Colonic mucosa (tissue), 4 donors: Measurements from ENCODE around the gene PKNOX2. TPM values are rescaled to one million over a fixed set of nuclear protein-coding genes. Genes with fewer than 3 reads are reported as not detected.
A peak's percentile ranks its signal among the peaks of the same experiment; 100 is the strongest.

Experiments
- DNase-seq: peaks from one replicate; pipeline ENCODE4 v3.0.0-alpha.2; 2020
- H3K27ac ChIP-seq: fragments of 200-600 bp; one replicate; pipeline ENCODE4 v1.8.0; 2021
- H3K27me3 ChIP-seq: fragments of 200-600 bp; one replicate; pipeline ENCODE4 v1.8.0; 2021
- H3K36me3 ChIP-seq: fragments of 200-600 bp; one replicate; pipeline ENCODE4 v1.8.0; 2021
- H3K4me1 ChIP-seq: fragments of 200-600 bp; one replicate; pipeline ENCODE4 v1.8.0; 2021; ENCODE audit warnings: mild to moderate bottlenecking
- H3K4me3 ChIP-seq: fragments of 200-600 bp; one replicate; pipeline ENCODE4 v1.8.0; 2021
- H3K9ac ChIP-seq, 2 donors: one replicate each; pipeline ENCODE4 v1.7.0; 2013; ENCODE audit warnings: control low read depth in 2 of 2, low read depth in 2 of 2, low read length in 2 of 2
- H3K9me3 ChIP-seq: fragments of 200-600 bp; one replicate; pipeline ENCODE4 v1.8.0; 2021
- CTCF ChIP-seq: fragments of 200-600 bp; IDR thresholded peaks from one replicate; pipeline ENCODE4 v1.8.0; 2022; ENCODE audit warnings: antibody characterized with exemption, mild to moderate bottlenecking
- intact Hi-C: fragments of 100-400 bp; cut with DNase I; formaldehyde crosslinking; loops from one replicate; pipeline ENCODE4 v1.14.1; 2022
- total RNA-seq, 2 donors: library from RNA; stranded (reverse); fragmentation: NEBNext Ultra II Directional in 1 of 2; extraction: Animal tissue kit (Norgen Biotek cat#: 25700) in 1 of 2; gene quantifications; one replicate each; pipeline ENCODE4 v1.2.1, GENCODE V29; 2021
- donor health status: healthy.
- donor health status: DM: no; HTN: no; CAD: no.
- donor health status: DM: no; HTN: no; CAD: no.

The PKNOX2 gene
- total RNA-seq, 2 donors from 2014 or later: 0.52 to 1.3 TPM

DNA sequence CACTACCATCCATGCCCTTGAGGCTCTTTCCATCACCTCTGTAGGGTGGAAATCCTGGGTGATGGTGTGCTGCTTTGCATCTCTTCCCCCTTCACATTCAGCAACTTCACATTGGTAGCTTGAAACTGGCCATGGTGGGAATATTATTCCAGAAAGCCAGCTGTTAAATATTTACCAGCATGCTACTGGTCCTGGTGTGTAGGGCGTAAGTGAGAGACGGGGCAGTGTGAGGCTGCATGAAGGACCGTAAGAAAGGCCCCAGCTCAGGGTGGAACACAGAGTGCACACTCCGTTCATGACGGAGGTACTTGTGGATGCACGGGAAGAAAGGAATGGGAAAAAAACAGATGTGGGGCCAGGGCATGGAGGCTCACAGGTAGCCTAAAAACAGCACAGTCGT, 121.3 kb downstream of the PKNOX2 start:
- Histone ChIP-seq H3K36me3 (no peaks in the 10 kb centered on the region), H3K9me3 (no peaks in the 10 kb centered on the region), H3K9ac (no peak overlapping the region), H3K27me3 (no peaks in the 10 kb centered on the region), H3K27ac (no peak overlapping the region), H3K4me1 (no peaks in the 10 kb centered on the region), H3K4me3 (no peak overlapping the region)
- intact Hi-C loops: no loop called here
- TF ChIP-seq CTCF: no peak
- DNase-seq: no peak

DNA sequence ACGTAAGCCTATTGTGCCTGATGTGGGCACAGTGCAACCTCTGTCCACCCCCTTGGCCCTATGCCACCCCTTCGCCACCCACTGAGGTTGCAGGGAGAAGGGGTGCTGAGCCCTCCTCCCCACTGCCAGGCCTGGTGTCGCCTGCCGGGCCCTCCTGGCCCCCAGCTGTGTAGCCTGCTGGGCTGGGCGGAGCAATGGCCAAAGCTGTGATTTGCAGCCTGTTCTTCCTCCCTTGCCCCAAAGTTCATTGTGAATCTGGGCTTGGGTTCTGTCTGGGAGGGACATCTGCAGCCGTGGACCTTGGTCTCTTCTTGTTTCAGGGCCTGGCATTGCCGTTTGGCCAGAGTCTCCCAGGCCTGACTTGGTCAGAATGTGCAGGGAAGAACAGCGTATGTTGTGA, 121.9 kb downstream of the PKNOX2 start:
- DNase-seq: no peak
- Histone ChIP-seq H3K4me3 (no peak overlapping the region), H3K27ac (no peak overlapping the region), H3K9me3 (no peaks in the 10 kb centered on the region), H3K27me3 (no peaks in the 10 kb centered on the region), H3K9ac (no peak overlapping the region), H3K36me3 (no peaks in the 10 kb centered on the region), H3K4me1 (no peaks in the 10 kb centered on the region)
- TF ChIP-seq CTCF: no peak
- intact Hi-C loops: no loop called here

DNA sequence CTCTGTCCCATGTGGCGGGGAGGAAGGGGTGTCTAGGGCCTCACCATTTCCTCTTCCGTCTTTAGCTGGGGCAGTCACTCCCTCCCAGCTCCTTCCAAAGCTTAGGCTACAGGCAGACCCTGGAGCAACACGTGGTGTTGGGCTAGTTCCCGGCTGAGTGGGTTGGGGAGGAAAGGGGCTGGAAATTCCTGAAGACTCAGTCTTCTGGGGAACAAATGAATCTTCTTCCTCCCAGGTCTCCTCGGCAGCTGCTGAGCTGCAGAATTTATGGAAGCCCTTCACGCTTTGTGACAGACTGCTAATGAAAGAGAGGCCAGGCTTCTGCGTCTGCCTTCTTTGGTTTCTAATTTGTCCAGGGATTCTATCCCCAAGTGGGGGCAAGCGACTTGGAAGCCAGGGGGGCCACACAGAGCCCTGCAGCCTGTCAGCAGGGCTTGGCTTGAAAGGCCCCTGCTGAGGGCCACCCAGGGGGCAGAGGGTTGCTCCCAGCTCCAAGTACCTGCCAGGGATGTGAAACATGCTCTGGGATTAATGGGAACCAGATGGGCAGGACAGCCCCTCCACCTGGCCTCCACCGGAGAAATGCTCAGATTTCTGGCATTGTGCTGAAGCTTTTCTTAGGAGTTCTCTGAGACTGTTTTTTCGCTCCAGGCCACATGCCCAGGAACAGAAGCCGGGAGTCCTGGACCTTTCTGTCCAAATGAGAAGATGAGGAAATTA, 123.1 kb downstream of the PKNOX2 start:
- Histone ChIP-seq H3K4me3 (no peak overlapping the region), H3K27ac (no peak overlapping the region), H3K36me3 (no peaks in the 10 kb centered on the region), H3K9me3 (no peaks in the 10 kb centered on the region), H3K27me3 (no peaks in the 10 kb centered on the region), H3K9ac (peak overlapping the region in 1 of 2 donors; percentile 12), H3K4me1 (no peaks in the 10 kb centered on the region)
- DNase-seq: no peak
- intact Hi-C loops: no loop called here
- TF ChIP-seq CTCF: no peak

DNA sequence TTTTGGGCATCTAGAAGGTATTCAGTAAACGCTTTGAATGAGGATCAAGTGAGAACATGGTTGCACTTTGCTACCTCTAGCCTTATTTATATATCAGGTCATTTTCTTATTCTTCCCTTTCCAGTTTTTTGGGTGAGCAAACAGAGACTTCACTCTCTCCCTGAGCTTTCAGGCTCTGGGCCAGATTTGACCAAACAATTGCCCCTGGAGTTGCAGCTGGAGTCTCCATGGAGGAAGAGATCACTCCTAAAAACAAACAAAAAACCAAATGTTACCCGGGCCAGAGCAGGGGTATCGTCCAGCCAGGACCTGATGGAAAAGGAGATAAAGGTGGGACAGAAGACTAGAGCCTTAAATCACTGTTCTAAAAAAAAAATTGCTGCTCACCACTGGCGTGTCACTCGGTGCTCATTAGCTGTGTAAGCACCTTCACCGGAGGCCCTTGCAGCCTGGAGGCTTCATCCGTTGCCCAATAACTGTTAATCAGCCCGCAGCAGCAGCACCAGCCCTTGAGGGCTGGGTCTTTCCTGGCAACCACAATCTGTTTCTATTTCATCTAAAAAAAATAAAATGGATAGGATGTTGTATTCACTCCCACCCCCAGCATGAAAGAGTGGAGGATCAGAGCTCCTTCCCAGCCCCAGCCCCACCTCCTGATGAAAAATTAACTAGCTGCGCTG, 125.0 kb downstream of the PKNOX2 start:
- Histone ChIP-seq H3K4me1 (no peaks in the 10 kb centered on the region), H3K27ac (no peak overlapping the region), H3K9ac (no peak overlapping the region), H3K36me3 (no peaks in the 10 kb centered on the region), H3K4me3 (no peak overlapping the region), H3K27me3 (no peaks in the 10 kb centered on the region), H3K9me3 (no peaks in the 10 kb centered on the region)
- TF ChIP-seq CTCF: no peak
- intact Hi-C loops: no loop called here
- DNase-seq: no peak

GRCh38 chr11:125290263-125290662, 125.7 kb downstream of the PKNOX2 start:
- Histone ChIP-seq H3K4me1 (no peaks in the 10 kb centered on the region), H3K9me3 (no peaks in the 10 kb centered on the region), H3K36me3 (no peaks in the 10 kb centered on the region), H3K27me3 (no peaks in the 10 kb centered on the region), H3K4me3 (no peak overlapping the region), H3K27ac (no peak overlapping the region), H3K9ac (no peak overlapping the region)
- intact Hi-C loops: no loop called here
- TF ChIP-seq CTCF: no peak
- DNase-seq: no peak
